Astrocyte of the cerebellum (primary cell): ENCODE results near the gene RHCG.
"Not testable (repeated sequence)": the region's sequence is repeated elsewhere in the genome, so short reads cannot be mapped to it uniquely, and the experiment has no call there.

Experiments used
- DNase-seq: peaks from one replicate; pipeline ENCODE4 v3.0.0-alpha.2; 2011; ENCODE audit warnings: low read depth
- H3K4me3 ChIP-seq: 2 replicates; pipeline ENCODE4 v1.5.1; 2011; ENCODE audit warnings: mild to moderate bottlenecking, low read depth, low read length, moderate library complexity
- CTCF ChIP-seq: IDR thresholded peaks from 2 replicates; pipeline ENCODE4 v1.5.1; 2012; ENCODE audit warnings: low read length, low read depth, moderate library complexity, mild to moderate bottlenecking; ENCODE audit errors: missing control alignments
- in situ Hi-C: cut with HindIII; loops from 2 replicates; pipeline ENCODE4 v1.10.0; 2017; ENCODE audit warnings: low sequenced_read_pairs

The RHCG gene

GRCh38 chr15:89472785-89473256 is 23.6 kb downstream of the RHCG start:
- in situ Hi-C loops, result no loop called here
- TF ChIP-seq CTCF, result peak; percentile 69
- DNase-seq, result peak; percentile 12
- H3K4me3 ChIP-seq, result no peak overlapping the region

GRCh38 chr15:89469426-89470096 is 26.8 kb downstream of the RHCG start:
- DNase-seq, result no peak
- no peak overlapping the region for H3K4me3 ChIP-seq
- TF ChIP-seq CTCF, result no peak
- in situ Hi-C loops, result no loop called here

- in situ Hi-C loops, H3K4me3 ChIP-seq, DNase-seq: not testable (repeated sequence)
These were observed 27.6 kb downstream of the RHCG start for GRCh38 chr15:89468813-89469212.

GRCh38 chr15:89463113-89463512 is 33.3 kb downstream of the RHCG start:
- in situ Hi-C loops, result no loop called here
- no peak for DNase-seq
- H3K4me3 ChIP-seq, result no peak overlapping the region
- no peak for TF ChIP-seq CTCF

GRCh38 chr15:89462198-89462912 is 34.0 kb downstream of the RHCG start:
- H3K4me3 ChIP-seq, result no peak overlapping the region
- DNase-seq, result no peak
- no peak for TF ChIP-seq CTCF
- in situ Hi-C loops, result no loop called here

GRCh38 chr15:89461386-89461785 is 35.0 kb downstream of the RHCG start:
- in situ Hi-C loops, result no loop called here
- DNase-seq, result no peak
- TF ChIP-seq CTCF, result no peak
- H3K4me3 ChIP-seq, result no peak overlapping the region

GRCh38 chr15:89460048-89460447 is 36.3 kb downstream of the RHCG start:
- in situ Hi-C loops, result no loop called here
- TF ChIP-seq CTCF, result no peak
- no peak for DNase-seq

More at GRCh38 chr15:89460048-89460447, 36.3 kb downstream of the RHCG start:
- no peak overlapping the region for H3K4me3 ChIP-seq
